PFSK-1 (cell line): ENCODE results near the gene OCLN.

Source experiments
- FOXP2 ChIP-seq: optimal IDR thresholded peaks from 2 replicates; pipeline ENCODE3; 2011; ENCODE audit warnings: borderline replicate concordance, control low read depth, inconsistent platforms; ENCODE audit not compliant: insufficient read depth; ENCODE audit errors: extremely low read length, extremely low read depth
- POLR2AphosphoS5 ChIP-seq: IDR thresholded peaks from 2 replicates; pipeline ENCODE4 v1.6.1; 2012; ENCODE audit warnings: low read depth, mild to moderate bottlenecking, control low read depth, low read length, moderate library complexity
- REST ChIP-seq, 2 experiments: IDR thresholded peaks; 2 replicates each; pipeline versions ENCODE4 v1.6.1 to v1.8.0; 2011 to 2012; ENCODE audit warnings: low read depth in 2 of 2, low read length in 2 of 2, control low read depth in 1 of 2, inconsistent platforms in 1 of 2, mild to moderate bottlenecking in 1 of 2, moderate library complexity in 1 of 2; ENCODE audit not compliant: insufficient read depth in 1 of 2
- SIN3A ChIP-seq: IDR thresholded peaks from 2 replicates; pipeline ENCODE4 v1.6.1; 2012; ENCODE audit warnings: mild to moderate bottlenecking, low read length, moderate library complexity, borderline replicate concordance; ENCODE audit not compliant: insufficient read depth
- TAF1 ChIP-seq: IDR thresholded peaks from 2 replicates; pipeline ENCODE4 v1.6.1; 2012; ENCODE audit warnings: low read length, control low read depth, borderline replicate concordance; ENCODE audit not compliant: insufficient read depth

OCLN gene

DNA sequence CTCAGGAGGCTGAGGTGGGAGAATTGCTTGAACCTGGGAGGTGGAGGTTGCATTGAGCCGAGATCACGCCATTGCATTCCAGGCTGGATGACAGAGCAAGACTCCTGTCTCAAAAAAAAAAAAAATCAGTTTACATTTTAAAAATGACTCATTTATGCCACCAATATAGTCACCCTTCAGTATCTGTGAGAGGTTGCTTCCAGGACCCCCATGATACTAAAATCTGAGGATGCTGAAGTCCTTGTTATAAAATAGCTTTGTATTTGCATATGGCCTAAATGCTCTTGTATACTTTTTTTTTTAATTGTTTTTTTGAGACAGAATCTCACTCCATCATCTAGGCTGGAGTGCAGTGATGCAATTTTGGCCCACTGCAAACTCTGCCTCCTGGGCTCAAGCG lies 5.8 kb downstream of the OCLN start:
- TF ChIP-seq SIN3A (no peak), REST (IDR thresholded peaks at IDR 0.05; ENCODE audit: insufficient read depth in 1 of 2, low read depth in 2 of 2, low read length in 2 of 2) (no peak), TAF1 (no peak), POLR2AphosphoS5 (no peak), FOXP2 (no peak)

GRCh38 chr5:69502367-69502766 lies 9.8 kb downstream of the OCLN start:
- TF ChIP-seq REST (IDR thresholded peaks at IDR 0.05; ENCODE audit: insufficient read depth in 1 of 2, low read depth in 2 of 2, low read length in 2 of 2) (no peak), SIN3A (no peak), POLR2AphosphoS5 (no peak), TAF1 (no peak), FOXP2 (no peak)

- no peak for TF ChIP-seq REST (IDR thresholded peaks at IDR 0.05; ENCODE audit: insufficient read depth in 1 of 2, low read depth in 2 of 2, low read length in 2 of 2)
- TF ChIP-seq POLR2AphosphoS5, result no peak
- no peak for TF ChIP-seq SIN3A
- TF ChIP-seq FOXP2, result no peak
- TF ChIP-seq TAF1, result no peak
Measured at GRCh38 chr5:69502767-69503488, 10.3 kb downstream of the OCLN start.

- TF ChIP-seq FOXP2 (no peak), TAF1 (no peak)
Measured at GRCh38 chr5:69504036-69504435, 11.4 kb downstream of the OCLN start.

GRCh38 chr5:69505306-69505705 lies 12.7 kb downstream of the OCLN start:
- TF ChIP-seq SIN3A, result no peak
- no peak for TF ChIP-seq TAF1
- no peak for TF ChIP-seq FOXP2
- TF ChIP-seq REST (IDR thresholded peaks at IDR 0.05; ENCODE audit: insufficient read depth in 1 of 2, low read depth in 2 of 2, low read length in 2 of 2), result no peak
- TF ChIP-seq POLR2AphosphoS5, result no peak
